SIG-M5 treated with dmso at 0.1 percent for 504 hours (cell line): ENCODE data around the gene ITGA5.

Source experiments
- DNase-seq: peaks from one replicate; lab custom pipeline; 2025; ENCODE audit not compliant: unreplicated experiment; lab: John Stamatoyannopoulos, UW

The ITGA5 gene

GRCh38 chr12:54419088-54419887 lies at the start of gene ITGA5:
TSS of gene ITGA5 (minus strand) at chr12:54419266. CDS start at chr12:54419198, 68 bp downstream.
- DNase-seq: peak; percentile 28

GRCh38 chr12:54465857-54466523 lies 46.9 kb upstream of the ITGA5 start:
- no peak for DNase-seq

- no peak for DNase-seq
Measured at GRCh38 chr12:54463484-54463883, 44.4 kb upstream of the ITGA5 start.

GRCh38 chr12:54463034-54463433 lies 44.0 kb upstream of the ITGA5 start:
- peak; percentile 95 for DNase-seq

- no peak for DNase-seq
Measured at GRCh38 chr12:54460317-54460923, 41.4 kb upstream of the ITGA5 start.

- no peak for DNase-seq
Measured at GRCh38 chr12:54459355-54459754, 40.3 kb upstream of the ITGA5 start.

GRCh38 chr12:54455760-54456469 lies 36.8 kb upstream of the ITGA5 start:
- DNase-seq: no peak

GRCh38 chr12:54452628-54453027 lies 33.6 kb upstream of the ITGA5 start:
- no peak for DNase-seq

- peak; percentile 93 for DNase-seq
Measured at GRCh38 chr12:54448344-54448743, 29.3 kb upstream of the ITGA5 start.

- DNase-seq: no peak
Measured at GRCh38 chr12:54447917-54448316, 28.9 kb upstream of the ITGA5 start.

GRCh38 chr12:54444206-54444605 lies 25.1 kb upstream of the ITGA5 start:
- DNase-seq: no peak

- peak; percentile 54 for DNase-seq
Measured at GRCh38 chr12:54443446-54443845, 24.4 kb upstream of the ITGA5 start.

- DNase-seq: peak; percentile 29
Measured at GRCh38 chr12:54442961-54443360, 23.9 kb upstream of the ITGA5 start.

GRCh38 chr12:54442099-54442498 lies 23.0 kb upstream of the ITGA5 start:
- no peak for DNase-seq

GRCh38 chr12:54439521-54440255 lies 20.6 kb upstream of the ITGA5 start:
- peak; percentile 87 for DNase-seq

- DNase-seq: no peak
Measured at GRCh38 chr12:54439096-54439495, 20.0 kb upstream of the ITGA5 start.

GRCh38 chr12:54438517-54438916 lies 19.5 kb upstream of the ITGA5 start:
- no peak for DNase-seq

- DNase-seq: no peak
Measured at GRCh38 chr12:54437697-54438096, 18.6 kb upstream of the ITGA5 start.

- DNase-seq: no peak
Measured at GRCh38 chr12:54437243-54437642, 18.2 kb upstream of the ITGA5 start.

GRCh38 chr12:54432815-54433164 lies 13.7 kb upstream of the ITGA5 start:
- DNase-seq: no peak
